OCI-LY7 (cell line): ENCODE data around the gene JDP2. TPM values are rescaled to one million over a fixed set of nuclear protein-coding genes. Genes with fewer than 3 reads are reported as not detected.

Source experiments
- BruUV-seq: library from RNA; stranded (reverse); fragments of 400-500 nt; replicated peaks from 2 replicates; lab custom pipeline; 2021; lab: Mats Ljungman, UMichigan
- CTCF ChIA-PET: fragments of 300-600 bp; sonication (Branson Sonifier 250); formaldehyde crosslinking; loops from one replicate; lab custom pipeline; 2022; ENCODE audit warnings: antibody characterized with exemption; ENCODE audit not compliant: unreplicated experiment; lab: Charles Lee
- POLR2A ChIA-PET: fragments of 300-600 bp; sonication (Branson Sonifier 250); formaldehyde crosslinking; loops from one replicate; lab custom pipeline; 2022; ENCODE audit warnings: antibody characterized with exemption; lab: Charles Lee
- DNase-seq: peaks from one replicate; pipeline ENCODE4 v3.0.0-alpha.2; 2015; ENCODE audit warnings: low spot score
- H2AFZ ChIP-seq: fragments of 200-600 bp; sonication (generic), shearing (Covaris generic); 2 replicates; pipeline ENCODE4 v1.6.1; 2014; ENCODE audit warnings: mild to moderate bottlenecking, antibody characterized with exemption, low read length, moderate library complexity
- H3K27ac ChIP-seq: fragments of 200-600 bp; sonication (generic); 2 replicates; pipeline ENCODE4 v1.5.1; 2014; ENCODE audit warnings: mixed run types, low read depth, mild to moderate bottlenecking, moderate library complexity, low read length, inconsistent platforms; ENCODE audit not compliant: poor library complexity, severe bottlenecking
- H3K36me3 ChIP-seq: fragments of 200-600 bp; sonication (generic); 2 replicates; pipeline ENCODE4 v1.6.1; 2014; ENCODE audit warnings: mild to moderate bottlenecking, antibody characterized with exemption, low read length, moderate library complexity, mixed read lengths; ENCODE audit not compliant: insufficient read depth
- H3K4me1 ChIP-seq: fragments of 200-600 bp; sonication (generic); 2 replicates; pipeline ENCODE4 v1.5.1; 2014; ENCODE audit warnings: mild to moderate bottlenecking, low read length; ENCODE audit not compliant: insufficient read depth, poor library complexity, severe bottlenecking
- H3K4me2 ChIP-seq: fragments of 200-600 bp; sonication (generic); 2 replicates; pipeline ENCODE4 v1.6.1; 2014; ENCODE audit warnings: mild to moderate bottlenecking, low read length
- H3K4me3 ChIP-seq: fragments of 200-600 bp; sonication (generic); 2 replicates; pipeline ENCODE4 v1.5.1; 2014; ENCODE audit warnings: mild to moderate bottlenecking, low read depth, low read length; ENCODE audit not compliant: poor library complexity, severe bottlenecking
- H3K79me2 ChIP-seq: fragments of 200-600 bp; sonication (generic); 2 replicates; pipeline ENCODE4 v1.6.1; 2016; ENCODE audit warnings: low read depth, mild to moderate bottlenecking, low read length, moderate library complexity, mixed read lengths; ENCODE audit not compliant: insufficient read depth
- H3K9me2 ChIP-seq: fragments of 200-600 bp; sonication (generic); 2 replicates; pipeline ENCODE4 v1.6.1; 2016; ENCODE audit warnings: mild to moderate bottlenecking, low read length, mixed read lengths; ENCODE audit not compliant: insufficient read depth
- H3K9me3 ChIP-seq: fragments of 200-600 bp; sonication (generic); 2 replicates; pipeline ENCODE4 v1.6.1; 2014; ENCODE audit warnings: mild to moderate bottlenecking, mixed run types, low read length, mixed read lengths
- H4K20me1 ChIP-seq: fragments of 200-600 bp; sonication (generic); 2 replicates; pipeline ENCODE4 v1.6.1; 2014; ENCODE audit warnings: mild to moderate bottlenecking, antibody characterized with exemption, low read length, moderate library complexity, mixed read lengths; ENCODE audit not compliant: insufficient read depth
- CTCF ChIP-seq: fragments of 200-600 bp; sonication (generic); conservative IDR thresholded peaks from 2 replicates; pipeline ENCODE4 v1.5.1; 2014; ENCODE audit warnings: mild to moderate bottlenecking, antibody characterized with exemption, low read length, moderate library complexity, mixed read lengths
- EZH2phosphoT487 ChIP-seq: fragments of 200-600 bp; sonication (generic); IDR thresholded peaks from 2 replicates; pipeline ENCODE4 v1.6.1; 2018; ENCODE audit warnings: low read depth, borderline replicate concordance, mild to moderate bottlenecking, mixed run types, antibody characterized with exemption, low read length, moderate library complexity, mixed read lengths
- intact Hi-C: fragments of 100-400 bp; cut with micrococcal nuclease; formaldehyde crosslinking; loops from one replicate; pipeline ENCODE4 v1.10.0; 2022; ENCODE audit not compliant: unreplicated experiment
- total RNA-seq, 2 experiments: library from RNA; depleted of rRNA in 1 of 2; stranded (reverse); fragments of >200 nt in 1 of 2; shearing (Covaris generic) in 1 of 2; gene quantifications; 2 replicates each; pipeline ENCODE4 v1.2.3, GENCODE V29; 2014 to 2022

JDP2 gene
- total RNA-seq, 2 experiments from 2014 or later, result 45.7 to 62.7 TPM

DNA sequence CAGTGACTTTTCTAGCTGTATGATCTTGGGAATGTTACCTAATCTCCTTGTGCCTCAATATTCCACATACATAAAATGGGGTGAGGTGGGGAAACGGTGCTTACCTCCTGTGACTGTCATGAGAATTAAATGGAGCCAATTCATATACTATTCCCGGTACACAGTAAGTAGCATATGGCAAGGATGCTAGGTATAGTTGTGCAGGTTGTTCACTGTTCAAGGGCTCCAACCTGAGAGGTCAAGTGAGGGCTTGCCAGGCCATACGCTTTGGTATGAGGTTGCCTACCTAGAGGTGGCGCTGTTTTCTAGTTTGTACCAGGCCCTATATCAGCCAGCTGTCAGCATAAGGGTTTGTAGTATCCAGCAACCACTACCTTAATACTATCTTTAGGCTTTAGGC, 90.8 kb downstream of the JDP2 start:
- Histone ChIP-seq H2AFZ (no peak overlapping the region), H3K9me2 (no peaks in the 10 kb centered on the region), H3K36me3 (no peaks in the 10 kb centered on the region), H3K4me3 (no peak overlapping the region), H3K4me1 (peaks cover 36% of the 10 kb centered on the region), H4K20me1 (no peaks in the 10 kb centered on the region), H3K9me3 (no peaks in the 10 kb centered on the region), H3K79me2 (no peaks in the 10 kb centered on the region), H3K27ac (no peak overlapping the region), H3K4me2 (no peak overlapping the region)
- DNase-seq, result peak; percentile 54
- BruUV-seq, result no TSS peak
- intact Hi-C loops, result loop anchor here (2.0 kb wide), 1 partner anchor 42 kb away; no protein-coding TSS in a partner anchor
- ChIA-PET POLR2A (interaction anchor here (0.5 to 1.5 kb wide), 3 partner anchors 19 to 143 kb away, joined by 3 to 4 read pairs (median 3); partner anchors contain the start of gene TTLL5), CTCF (interaction anchor here (1.1 kb wide), 1 partner anchor 43 kb away, joined by 3 read pairs; no protein-coding TSS in a partner anchor)
- no peak for TF ChIP-seq EZH2phosphoT487
- TF ChIP-seq CTCF, result peak; percentile 77

GRCh38 chr14:75519394-75519793, 91.6 kb downstream of the JDP2 start:
- BruUV-seq, result no TSS peak

More at GRCh38 chr14:75519394-75519793, 91.6 kb downstream of the JDP2 start:
- no peak overlapping the region for H3K4me3 ChIP-seq
- H2AFZ ChIP-seq, result no peak overlapping the region
- intact Hi-C loops, result loop anchor here (2.0 kb wide), 1 partner anchor 41 kb away; no protein-coding TSS in a partner anchor
- H4K20me1 ChIP-seq, result no peaks in the 10 kb centered on the region
- H3K27ac ChIP-seq, result no peak overlapping the region
- POLR2A ChIA-PET, result no interaction called here
- H3K4me1 ChIP-seq, result peaks cover 39% of the 10 kb centered on the region
- no peaks in the 10 kb centered on the region for H3K36me3 ChIP-seq
- no peaks in the 10 kb centered on the region for H3K79me2 ChIP-seq
- H3K4me2 ChIP-seq, result no peak overlapping the region
- no peaks in the 10 kb centered on the region for H3K9me3 ChIP-seq
- no peak for TF ChIP-seq EZH2phosphoT487
- TF ChIP-seq CTCF, result no peak
- no peak for DNase-seq
- CTCF ChIA-PET, result interaction anchor here (1.1 kb wide), 1 partner anchor 42 kb away, joined by 3 read pairs; no protein-coding TSS in a partner anchor
- no peaks in the 10 kb centered on the region for H3K9me2 ChIP-seq
